Measurements from ENCODE around the gene TXNRD2.
"Not testable (repeated sequence)": the region's sequence is repeated elsewhere in the genome, so short reads cannot be mapped to it uniquely, and the experiment has no call there.

TXNRD2 gene

DNA sequence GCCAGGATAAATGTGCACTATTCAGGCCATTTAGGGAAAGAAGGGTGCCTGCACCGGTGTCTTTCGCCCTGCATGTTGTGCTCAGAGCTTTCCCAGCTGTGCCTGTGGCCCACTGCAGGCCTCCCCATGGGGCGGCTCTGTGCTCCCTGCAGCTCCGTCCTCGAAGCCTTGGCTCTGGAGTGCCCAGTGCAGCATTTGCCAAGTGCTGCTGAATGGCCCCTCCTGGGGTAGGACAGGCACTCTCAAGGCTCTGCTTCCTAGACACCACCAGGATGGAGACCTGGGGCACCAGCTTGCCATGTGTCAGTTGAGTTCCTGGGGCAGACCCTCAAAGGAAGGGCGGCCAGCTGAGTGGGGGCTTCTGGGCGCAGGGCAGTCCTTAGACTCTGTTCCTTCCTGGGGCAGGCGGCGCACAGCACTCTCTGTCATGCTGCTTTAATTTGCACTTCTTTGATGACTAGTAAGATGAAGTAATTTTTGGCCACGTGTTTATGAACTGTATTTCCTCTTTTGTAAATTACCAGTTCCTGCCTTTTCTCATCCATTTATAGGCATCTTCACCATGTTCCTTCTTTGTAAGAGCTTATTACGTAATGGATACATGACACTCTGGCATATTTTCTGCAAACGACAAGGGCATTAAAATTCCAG lies 54.9 kb downstream of the TXNRD2 start:
- H3K27ac ChIP-seq = no peak overlapping the region
- TF ChIP-seq, protein P1, sequence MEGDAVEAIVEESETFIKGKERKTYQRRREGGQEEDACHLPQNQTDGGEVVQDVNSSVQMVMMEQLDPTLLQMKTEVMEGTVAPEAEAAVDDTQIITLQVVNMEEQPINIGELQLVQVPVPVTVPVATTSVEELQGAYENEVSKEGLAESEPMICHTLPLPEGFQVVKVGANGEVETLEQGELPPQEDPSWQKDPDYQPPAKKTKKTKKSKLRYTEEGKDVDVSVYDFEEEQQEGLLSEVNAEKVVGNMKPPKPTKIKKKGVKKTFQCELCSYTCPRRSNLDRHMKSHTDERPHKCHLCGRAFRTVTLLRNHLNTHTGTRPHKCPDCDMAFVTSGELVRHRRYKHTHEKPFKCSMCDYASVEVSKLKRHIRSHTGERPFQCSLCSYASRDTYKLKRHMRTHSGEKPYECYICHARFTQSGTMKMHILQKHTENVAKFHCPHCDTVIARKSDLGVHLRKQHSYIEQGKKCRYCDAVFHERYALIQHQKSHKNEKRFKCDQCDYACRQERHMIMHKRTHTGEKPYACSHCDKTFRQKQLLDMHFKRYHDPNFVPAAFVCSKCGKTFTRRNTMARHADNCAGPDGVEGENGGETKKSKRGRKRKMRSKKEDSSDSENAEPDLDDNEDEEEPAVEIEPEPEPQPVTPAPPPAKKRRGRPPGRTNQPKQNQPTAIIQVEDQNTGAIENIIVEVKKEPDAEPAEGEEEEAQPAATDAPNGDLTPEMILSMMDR (conservative IDR thresholded peaks at IDR 0.05) = no peak
- no peak for TF ChIP-seq ZFX (IDR thresholded peaks at IDR 0.05)

DNA sequence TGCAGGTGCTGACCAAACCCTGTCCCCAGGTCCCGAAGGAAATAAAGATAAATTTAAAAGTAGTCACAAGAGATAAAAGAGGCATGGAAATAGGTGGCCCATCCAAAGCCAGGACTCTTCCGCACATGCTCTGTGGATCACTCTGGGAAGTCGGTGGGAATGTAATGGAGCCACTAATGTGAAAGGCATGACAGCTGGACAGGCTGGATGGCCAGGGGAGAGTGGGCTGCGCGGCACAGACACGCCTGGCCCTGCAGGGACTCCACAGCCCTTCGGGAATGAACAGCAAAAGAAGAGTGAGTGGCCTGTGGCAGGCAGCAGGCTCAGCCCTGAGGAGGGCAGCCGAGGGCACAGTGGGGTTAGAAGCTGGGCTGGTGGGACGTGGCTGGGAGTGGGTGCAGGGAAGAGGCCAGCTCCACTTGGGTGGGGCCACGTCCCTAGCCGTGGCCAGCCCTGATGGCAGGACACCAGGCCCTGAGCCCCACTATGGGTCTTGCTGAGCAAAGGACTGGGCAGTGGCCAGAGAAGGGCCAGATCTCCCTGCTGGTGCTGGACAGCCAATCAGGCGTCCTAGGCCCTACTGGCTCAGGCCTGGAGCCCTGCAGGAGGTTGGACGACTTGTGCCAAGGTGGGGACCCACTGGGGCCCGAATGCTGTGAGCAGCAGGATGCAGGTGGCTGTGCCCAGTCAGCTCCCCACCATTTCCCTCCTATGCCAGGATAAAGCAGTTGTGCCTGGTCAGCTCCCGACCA lies 55.6 kb downstream of the TXNRD2 start:
- TF ChIP-seq, protein P1 (conservative IDR thresholded peaks at IDR 0.05) = no peak
- TF ChIP-seq ZFX (IDR thresholded peaks at IDR 0.05) = no peak
- no peak overlapping the region for H3K27ac ChIP-seq

DNA sequence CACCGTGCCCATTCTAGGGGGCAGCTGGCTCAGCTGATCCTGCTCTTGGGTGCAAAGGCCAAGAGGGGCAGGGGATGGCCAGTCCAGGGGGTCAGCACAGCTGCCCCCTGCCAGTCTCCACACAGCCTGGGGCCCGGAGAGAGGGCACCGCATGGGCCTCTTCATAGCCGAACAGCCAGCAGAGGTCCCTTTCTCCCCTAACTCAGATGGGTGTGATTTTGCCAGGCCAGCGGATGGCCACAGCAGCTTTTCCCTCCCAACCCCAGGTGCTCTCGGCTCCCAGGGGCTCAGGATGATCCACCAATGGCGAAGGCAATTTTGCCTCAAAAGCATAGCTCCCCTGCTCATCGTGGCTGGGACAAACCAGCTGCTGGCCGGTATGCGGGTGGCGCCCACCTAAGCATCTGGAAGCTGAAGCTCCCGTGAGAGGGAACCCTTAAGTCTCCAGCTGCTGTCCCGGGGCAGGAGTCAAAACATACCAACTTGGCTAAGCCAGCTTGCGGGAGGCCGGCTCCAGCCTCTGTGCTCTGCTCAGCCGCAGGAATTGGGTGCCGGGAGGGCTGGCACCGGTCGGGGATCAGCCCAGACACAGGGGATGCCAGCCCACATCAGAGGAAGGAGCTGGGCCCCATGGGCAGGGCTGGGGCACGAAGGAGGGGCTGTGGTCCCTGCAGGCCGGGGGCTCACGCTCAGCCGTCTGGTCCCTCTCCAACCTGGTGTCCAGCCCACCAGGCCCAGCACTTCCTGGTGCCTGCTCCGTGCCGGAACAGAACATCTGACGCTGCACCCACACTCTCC lies 56.5 kb downstream of the TXNRD2 start:
- no peak overlapping the region for H3K27ac ChIP-seq
- TF ChIP-seq ZFX (IDR thresholded peaks at IDR 0.05) = no peak

DNA sequence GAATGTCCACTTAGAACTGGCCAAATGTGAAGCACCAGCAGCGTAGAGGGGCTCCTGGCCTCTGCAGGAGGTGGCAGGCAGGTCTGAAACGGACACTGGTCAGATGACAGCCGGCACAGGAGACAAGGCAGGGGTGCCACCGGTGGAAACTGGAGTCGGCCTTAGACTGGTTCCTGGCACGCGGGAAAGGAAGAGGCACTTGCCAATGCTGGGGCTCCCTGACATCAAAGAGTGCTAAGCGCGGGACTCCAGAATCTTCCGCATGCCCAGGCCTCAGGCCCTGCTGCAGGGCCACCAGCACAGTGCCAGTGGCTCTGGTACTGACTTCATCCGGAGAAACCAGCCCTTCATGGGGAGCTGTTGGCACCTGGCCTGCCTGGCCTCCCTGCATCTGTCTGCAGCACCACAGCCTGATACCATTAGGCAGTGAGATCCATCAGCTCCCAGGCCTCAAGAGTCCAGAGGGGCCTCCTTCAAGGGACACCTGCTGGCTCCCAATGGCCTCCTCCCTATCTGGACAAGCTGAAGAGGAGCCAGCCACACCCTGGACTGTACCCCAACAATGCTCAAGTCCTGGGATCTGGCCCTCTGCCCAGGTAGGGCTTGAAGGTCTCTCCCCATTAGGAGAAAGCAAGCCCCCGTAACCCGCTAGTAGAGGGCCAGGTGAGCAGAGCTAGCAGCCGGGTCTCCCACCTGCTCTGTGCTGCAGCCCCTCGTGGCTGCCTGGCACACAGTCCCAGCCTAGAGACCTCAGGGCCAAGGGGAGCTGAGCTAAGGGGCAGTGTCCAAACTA lies 57.3 kb downstream of the TXNRD2 start:
- no peak overlapping the region for H3K27ac ChIP-seq
- TF ChIP-seq ZFX (IDR thresholded peaks at IDR 0.05) = no peak
- TF ChIP-seq, protein P1 (conservative IDR thresholded peaks at IDR 0.05) = no peak

DNA sequence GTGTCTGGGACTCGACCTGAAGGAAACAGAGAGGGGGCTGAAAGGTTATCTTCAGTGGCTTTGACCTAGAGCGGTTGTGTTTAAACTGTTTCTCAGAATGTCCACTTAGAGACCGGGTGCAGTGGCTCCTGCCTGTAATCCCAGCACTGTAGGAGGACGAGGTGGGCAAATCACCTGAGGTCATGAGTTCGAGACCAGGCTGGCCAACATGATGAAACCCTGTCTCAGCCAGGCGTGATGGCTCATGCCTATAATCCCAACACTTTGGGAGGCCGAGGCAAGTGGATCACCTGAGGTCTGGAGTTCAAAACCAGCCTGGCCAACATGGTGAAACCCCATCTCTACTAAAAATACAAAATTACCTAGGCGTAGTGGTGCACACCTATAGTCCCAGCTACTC lies 58.2 kb downstream of the TXNRD2 start:
- not testable (repeated sequence) for H3K27ac ChIP-seq

DNA sequence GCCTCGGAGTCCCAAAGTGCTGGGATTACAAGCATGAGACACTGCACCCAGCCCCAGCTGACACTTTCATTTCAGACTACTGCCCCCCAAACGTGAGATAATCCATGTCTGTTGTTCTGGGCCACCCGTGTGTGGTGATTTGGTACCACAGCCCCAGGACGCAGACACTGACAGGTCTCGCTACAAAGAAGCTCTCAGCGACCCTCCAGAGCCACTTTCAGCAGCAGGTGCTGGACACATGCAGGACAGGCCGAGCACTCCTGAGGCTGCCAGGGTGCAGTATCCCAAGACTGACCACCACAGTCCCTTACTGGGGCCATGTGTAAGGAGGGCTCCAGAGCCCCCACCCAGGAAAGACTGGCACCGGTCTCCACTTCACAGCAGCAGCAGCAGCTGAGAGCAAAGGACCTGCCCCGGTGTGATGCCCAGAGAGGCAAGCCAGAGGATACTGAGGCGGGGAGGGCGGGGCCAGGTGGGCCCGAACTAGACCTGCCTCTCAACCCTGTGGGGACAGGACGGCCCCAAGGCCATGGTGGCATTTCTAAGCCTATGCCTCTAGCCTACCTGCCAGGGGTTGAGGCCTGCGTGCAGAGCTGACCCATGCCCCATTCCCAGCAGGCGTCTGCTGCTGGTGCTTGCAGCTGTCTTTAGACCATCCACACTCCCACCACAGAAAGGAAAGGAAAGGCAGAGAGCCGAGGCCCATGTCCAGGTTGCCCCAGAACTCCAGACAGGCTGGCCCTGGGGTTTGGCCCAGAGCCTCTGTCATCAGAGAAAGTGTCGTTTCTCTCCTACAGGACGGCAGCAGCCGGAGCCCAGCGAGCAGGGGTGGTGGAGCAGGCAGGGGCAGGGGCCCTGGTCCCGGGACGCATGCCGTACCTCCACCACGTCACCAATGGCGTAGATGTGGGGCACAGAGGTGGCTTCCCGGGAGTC lies 58.9 kb downstream of the TXNRD2 start:
- no peak for TF ChIP-seq ZFX (IDR thresholded peaks at IDR 0.05)
- TF ChIP-seq, protein P1 (conservative IDR thresholded peaks at IDR 0.05) = no peak
- no peak overlapping the region for H3K27ac ChIP-seq

DNA sequence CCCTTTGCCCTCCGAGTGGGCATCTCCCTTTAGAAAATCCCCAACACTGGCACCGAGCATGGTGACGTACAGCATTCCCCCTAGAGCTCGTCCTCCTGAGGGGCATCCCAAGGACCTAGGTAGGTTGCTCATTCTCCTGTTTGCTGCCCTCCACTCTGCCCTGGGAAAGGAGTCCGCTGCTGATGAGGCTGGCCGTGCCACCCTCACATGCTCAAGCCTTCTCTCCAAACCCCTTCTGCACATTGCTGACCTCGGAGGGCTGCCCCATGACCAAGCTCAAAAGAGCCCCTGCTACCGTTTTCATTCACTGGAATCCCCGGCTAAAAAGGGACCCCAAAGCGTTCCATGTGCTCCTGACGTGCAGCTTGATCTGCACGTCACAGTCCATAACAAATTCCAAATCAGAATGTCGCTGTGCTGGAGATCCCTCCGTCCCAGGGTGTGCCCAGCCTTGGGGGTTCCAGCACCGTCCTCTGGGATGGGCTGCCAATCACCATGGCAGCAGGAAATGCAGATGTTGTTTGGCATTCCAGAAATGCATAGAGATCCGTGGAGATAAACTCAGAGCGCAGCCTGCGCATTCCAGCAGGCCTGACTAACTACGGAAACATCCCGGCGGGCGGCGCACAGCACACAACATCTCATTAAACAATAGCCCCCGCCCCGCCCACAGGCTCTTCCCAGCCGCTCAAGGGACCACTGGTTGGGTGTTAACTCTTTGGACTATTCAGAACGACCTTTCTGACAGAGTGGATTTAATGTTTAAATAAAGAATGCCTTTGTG lies 60.6 kb downstream of the TXNRD2 start:
- no peak overlapping the region for H3K27ac ChIP-seq
- TF ChIP-seq ZFX (IDR thresholded peaks at IDR 0.05) = no peak
- TF ChIP-seq, protein P1 (conservative IDR thresholded peaks at IDR 0.05) = no peak

Measured in C4-2B (cell line).